ENCODE data around the gene ADAMTS18.
"Not testable (repeated sequence)": the region's sequence is repeated elsewhere in the genome, so short reads cannot be mapped to it uniquely, and the experiment has no call there.

The ADAMTS18 gene

DNA sequence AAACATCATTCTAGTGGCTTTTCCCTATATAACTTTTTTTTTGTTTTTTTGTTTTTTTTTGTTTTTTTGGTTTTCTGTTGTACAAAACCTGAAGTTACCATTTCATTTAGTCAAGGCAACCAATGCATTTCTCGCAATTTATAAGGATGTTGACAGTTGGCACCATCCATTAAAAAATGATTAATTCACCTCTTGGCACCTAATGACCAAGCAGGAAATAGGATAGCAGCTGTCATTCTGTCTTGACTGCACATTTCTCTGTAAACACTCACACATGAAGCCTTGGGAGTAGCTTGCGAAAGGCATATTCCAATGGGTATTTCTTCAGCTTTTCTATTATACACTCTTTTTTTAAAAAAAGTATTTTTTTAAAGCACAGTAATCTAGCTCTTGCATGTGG lies 158.2 kb downstream of the ADAMTS18 start:
- Histone ChIP-seq H3K36me3 (no peaks in the 10 kb centered on the region), H3K27ac (no peak overlapping the region), H3K4me1 (ENCODE audit: control insufficient read depth in 1 of 2, insufficient read depth in 1 of 2, low read depth in 1 of 2, low read length in 1 of 2) (no peaks in the 10 kb centered on the region), H3K27me3 (no peaks in the 10 kb centered on the region), H3K9me3 (no peaks in the 10 kb centered on the region), H3K4me3 (ENCODE audit: low read depth in 1 of 2, low read length in 1 of 2) (no peak overlapping the region)
- TF ChIP-seq, protein P1, sequence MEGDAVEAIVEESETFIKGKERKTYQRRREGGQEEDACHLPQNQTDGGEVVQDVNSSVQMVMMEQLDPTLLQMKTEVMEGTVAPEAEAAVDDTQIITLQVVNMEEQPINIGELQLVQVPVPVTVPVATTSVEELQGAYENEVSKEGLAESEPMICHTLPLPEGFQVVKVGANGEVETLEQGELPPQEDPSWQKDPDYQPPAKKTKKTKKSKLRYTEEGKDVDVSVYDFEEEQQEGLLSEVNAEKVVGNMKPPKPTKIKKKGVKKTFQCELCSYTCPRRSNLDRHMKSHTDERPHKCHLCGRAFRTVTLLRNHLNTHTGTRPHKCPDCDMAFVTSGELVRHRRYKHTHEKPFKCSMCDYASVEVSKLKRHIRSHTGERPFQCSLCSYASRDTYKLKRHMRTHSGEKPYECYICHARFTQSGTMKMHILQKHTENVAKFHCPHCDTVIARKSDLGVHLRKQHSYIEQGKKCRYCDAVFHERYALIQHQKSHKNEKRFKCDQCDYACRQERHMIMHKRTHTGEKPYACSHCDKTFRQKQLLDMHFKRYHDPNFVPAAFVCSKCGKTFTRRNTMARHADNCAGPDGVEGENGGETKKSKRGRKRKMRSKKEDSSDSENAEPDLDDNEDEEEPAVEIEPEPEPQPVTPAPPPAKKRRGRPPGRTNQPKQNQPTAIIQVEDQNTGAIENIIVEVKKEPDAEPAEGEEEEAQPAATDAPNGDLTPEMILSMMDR (IDR thresholded peaks at IDR 0.05), result no peak

DNA sequence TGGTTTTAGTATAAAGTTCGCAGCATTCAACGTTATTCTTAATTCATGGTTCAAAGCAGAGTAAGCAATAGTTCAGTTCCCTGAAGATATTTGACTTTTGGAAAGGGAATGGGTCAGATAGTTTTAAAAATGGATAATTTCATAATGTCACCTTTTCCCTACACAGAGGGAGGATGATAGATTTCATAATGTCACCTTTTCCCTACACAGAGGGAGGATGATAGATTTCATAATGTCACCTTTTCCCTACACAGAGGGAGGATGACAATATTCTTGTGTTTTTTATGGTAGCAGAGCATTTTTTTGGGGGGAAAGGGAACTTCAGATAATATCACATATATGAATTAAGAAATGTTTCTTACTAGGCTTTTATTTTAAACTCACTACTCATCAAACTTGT lies 159.5 kb downstream of the ADAMTS18 start:
- not testable (repeated sequence) for H3K27ac ChIP-seq; H3K9me3 ChIP-seq; H3K27me3 ChIP-seq; H3K4me3 ChIP-seq (ENCODE audit: low read depth in 1 of 2, low read length in 1 of 2); H3K4me1 ChIP-seq (ENCODE audit: control insufficient read depth in 1 of 2, insufficient read depth in 1 of 2, low read depth in 1 of 2, low read length in 1 of 2); H3K36me3 ChIP-seq

DNA sequence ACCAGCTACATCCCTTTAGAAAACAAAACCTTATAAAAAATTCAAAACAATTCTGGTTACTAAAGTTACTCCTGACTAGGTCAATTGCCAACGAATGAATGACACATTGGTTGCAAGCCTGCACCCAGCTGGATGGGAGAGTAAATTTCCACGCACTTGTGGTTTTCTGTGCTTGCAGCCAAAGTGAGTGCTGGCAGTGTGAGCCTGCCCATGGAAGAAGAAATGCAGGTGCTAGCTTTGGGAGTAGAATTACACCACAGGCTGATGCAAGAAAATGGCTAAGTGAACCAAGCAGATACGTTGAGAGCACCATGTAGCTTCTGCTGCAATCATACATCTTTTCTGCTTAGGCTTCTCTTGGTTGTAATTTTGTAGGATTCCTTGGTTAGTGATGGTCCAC lies 161.0 kb downstream of the ADAMTS18 start:
- H3K4me1 ChIP-seq (ENCODE audit: control insufficient read depth in 1 of 2, insufficient read depth in 1 of 2, low read depth in 1 of 2, low read length in 1 of 2), result no peaks in the 10 kb centered on the region
- TF ChIP-seq, protein P1 (IDR thresholded peaks at IDR 0.05), result no peak

DNA sequence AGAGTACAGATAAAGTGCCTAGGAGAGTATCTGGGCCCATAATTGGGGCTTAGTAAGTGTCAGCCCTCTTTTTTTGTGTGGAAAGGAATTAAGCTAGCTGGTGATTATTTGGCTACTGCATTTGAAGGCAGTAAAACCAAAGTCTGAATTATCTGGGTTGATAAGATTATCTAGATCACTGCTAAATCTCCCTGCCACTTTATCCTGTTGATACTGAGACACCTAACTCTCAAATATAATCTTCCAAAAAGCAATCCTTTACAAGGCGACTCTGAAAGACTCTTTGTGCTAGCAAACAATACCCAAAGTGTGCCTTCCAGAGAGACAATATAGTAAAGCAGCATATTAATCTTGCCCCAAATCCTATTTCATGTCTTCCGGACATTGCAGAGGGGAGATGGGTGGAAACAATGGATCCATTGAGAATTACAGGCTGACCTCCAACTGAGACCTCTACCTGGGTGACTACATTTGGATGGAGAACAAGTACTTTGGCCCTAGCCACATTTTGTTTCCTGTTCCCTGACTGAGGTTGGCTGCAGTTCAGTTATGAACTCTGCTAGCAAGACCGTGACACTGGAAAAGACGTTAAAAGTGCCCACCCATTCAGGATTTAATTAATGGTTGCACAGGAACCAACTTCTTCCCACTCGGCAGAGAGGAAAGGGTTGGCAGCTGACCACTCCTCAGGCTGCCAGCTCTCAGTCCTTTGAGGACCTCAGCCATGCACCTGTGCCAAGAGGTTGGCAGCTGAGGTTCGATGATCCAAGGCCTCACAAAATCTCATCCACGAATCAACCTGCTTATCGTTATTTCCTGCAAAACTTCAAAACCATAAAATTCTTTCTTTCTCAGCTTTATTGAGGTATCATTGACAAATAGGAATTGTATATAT lies 163.1 kb downstream of the ADAMTS18 start:
- Histone ChIP-seq H3K27me3 (no peaks in the 10 kb centered on the region), H3K4me1 (ENCODE audit: control insufficient read depth in 1 of 2, insufficient read depth in 1 of 2, low read depth in 1 of 2, low read length in 1 of 2) (no peaks in the 10 kb centered on the region)
- TF ChIP-seq, protein P1 (IDR thresholded peaks at IDR 0.05), result no peak

More for the DNA sequence above, 161.0 kb downstream of the ADAMTS18 start:
- H3K4me3 ChIP-seq (ENCODE audit: low read depth in 1 of 2, low read length in 1 of 2), result no peak overlapping the region
- H3K36me3 ChIP-seq, result no peaks in the 10 kb centered on the region
- no peak overlapping the region for H3K27ac ChIP-seq
- H3K9me3 ChIP-seq, result no peaks in the 10 kb centered on the region
- H3K27me3 ChIP-seq, result no peaks in the 10 kb centered on the region

GRCh38 chr16:77266185-77266584 lies 168.6 kb downstream of the ADAMTS18 start:
- not testable (repeated sequence) for H3K9me3 ChIP-seq; H3K4me1 ChIP-seq (ENCODE audit: control insufficient read depth in 1 of 2, insufficient read depth in 1 of 2, low read depth in 1 of 2, low read length in 1 of 2); H3K27me3 ChIP-seq; H3K36me3 ChIP-seq; H3K27ac ChIP-seq; H3K4me3 ChIP-seq (ENCODE audit: low read depth in 1 of 2, low read length in 1 of 2)

More for the DNA sequence above, 163.1 kb downstream of the ADAMTS18 start:
- H3K36me3 ChIP-seq, result no peaks in the 10 kb centered on the region
- no peak overlapping the region for H3K27ac ChIP-seq
- no peaks in the 10 kb centered on the region for H3K9me3 ChIP-seq
- H3K4me3 ChIP-seq (ENCODE audit: low read depth in 1 of 2, low read length in 1 of 2), result no peak overlapping the region

DNA sequence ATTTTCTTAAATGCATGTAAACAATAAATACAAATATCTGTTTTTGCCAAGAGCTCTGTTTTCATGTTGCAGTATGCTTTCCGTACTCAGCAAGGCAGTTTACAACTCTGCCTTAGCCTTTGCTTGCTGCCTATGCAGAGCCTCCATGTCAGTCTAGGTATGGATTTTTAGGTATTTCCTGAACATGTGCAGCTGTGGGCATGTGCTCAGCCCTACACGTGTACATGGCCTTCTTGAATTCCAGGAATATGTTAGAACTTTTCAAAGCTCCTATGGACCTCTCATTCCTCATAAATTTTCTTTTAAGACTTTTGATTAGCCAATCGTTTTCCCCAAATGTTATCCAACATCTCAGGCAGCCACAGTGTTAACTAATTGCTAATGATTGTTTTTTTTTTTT lies 171.9 kb downstream of the ADAMTS18 start:
- no peak overlapping the region for H3K27ac ChIP-seq
- no peaks in the 10 kb centered on the region for H3K4me1 ChIP-seq (ENCODE audit: control insufficient read depth in 1 of 2, insufficient read depth in 1 of 2, low read depth in 1 of 2, low read length in 1 of 2)
- no peaks in the 10 kb centered on the region for H3K36me3 ChIP-seq
- H3K9me3 ChIP-seq, result no peaks in the 10 kb centered on the region
- no peaks in the 10 kb centered on the region for H3K27me3 ChIP-seq
- TF ChIP-seq, protein P1 (IDR thresholded peaks at IDR 0.05), result no peak
- no peak overlapping the region for H3K4me3 ChIP-seq (ENCODE audit: low read depth in 1 of 2, low read length in 1 of 2)

Measured in neutrophil (primary cell).